HG03439 (cell line): ENCODE data around the gene PTPRN2.
"Not testable (repeated sequence)": the region's sequence is repeated elsewhere in the genome, so short reads cannot be mapped to it uniquely, and the experiment has no call there.

Experiments
- ATAC-seq: cut with Tn5 transposase; IDR thresholded peaks from one replicate; pipeline ENCODE4 v1.9.1; 2021; ENCODE audit warnings: mild to moderate bottlenecking, moderate library complexity; ENCODE audit not compliant: unreplicated experiment

Gene PTPRN2

GRCh38 chr7:157519246-157519645, 1068.4 kb downstream of the PTPRN2 start:
- ATAC-seq: no peak

GRCh38 chr7:157518514-157519175, 1069.0 kb downstream of the PTPRN2 start:
- ATAC-seq: no peak

- no peak for ATAC-seq
Observed at GRCh38 chr7:157517782-157518513, 1069.7 kb downstream of the PTPRN2 start.

DNA sequence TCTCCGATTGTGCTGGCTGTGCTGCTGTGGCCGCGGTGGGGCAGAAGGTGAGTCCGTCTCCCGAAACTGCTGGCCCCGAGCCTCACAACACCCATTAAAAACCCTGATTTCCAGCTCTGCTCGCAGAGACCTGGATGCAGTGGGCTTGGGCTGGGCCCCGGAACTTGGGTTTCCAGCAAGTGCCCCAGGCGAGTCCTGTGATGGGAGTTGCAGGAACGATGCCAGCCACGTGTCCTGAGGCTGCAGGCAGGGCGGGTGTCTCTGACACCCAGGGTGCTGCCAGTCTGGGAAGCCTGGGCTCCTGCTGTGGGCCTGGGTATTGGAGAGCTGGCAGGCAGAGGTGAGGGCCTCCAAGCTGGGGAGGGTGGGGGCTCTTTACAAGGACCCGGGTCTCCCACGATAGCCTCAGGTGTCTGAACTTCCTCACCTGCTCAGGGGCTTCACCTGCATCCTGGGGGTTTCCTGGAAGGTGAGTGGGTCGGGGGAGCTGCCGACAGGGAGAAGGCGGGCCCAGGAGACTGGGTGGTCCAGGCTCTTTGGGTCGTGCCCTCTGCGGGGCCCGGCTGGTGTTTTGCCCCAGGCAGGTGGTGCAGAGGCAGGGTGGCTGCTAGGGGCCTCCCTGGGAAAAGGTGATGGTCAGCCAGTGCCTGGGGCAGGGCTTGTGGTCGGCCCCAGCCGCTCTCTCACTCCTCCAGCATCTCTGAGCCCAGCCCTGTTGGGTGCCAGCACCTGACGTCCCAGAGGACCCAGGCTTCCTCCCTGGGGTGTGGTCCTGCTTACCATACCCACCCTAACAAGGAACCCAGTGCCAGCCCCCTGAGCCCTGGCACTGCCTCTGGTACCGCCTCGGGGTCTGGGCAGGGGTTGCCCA, 1070.5 kb downstream of the PTPRN2 start:
- no peak for ATAC-seq

GRCh38 chr7:157516311-157516710, 1071.3 kb downstream of the PTPRN2 start:
- ATAC-seq: no peak

DNA sequence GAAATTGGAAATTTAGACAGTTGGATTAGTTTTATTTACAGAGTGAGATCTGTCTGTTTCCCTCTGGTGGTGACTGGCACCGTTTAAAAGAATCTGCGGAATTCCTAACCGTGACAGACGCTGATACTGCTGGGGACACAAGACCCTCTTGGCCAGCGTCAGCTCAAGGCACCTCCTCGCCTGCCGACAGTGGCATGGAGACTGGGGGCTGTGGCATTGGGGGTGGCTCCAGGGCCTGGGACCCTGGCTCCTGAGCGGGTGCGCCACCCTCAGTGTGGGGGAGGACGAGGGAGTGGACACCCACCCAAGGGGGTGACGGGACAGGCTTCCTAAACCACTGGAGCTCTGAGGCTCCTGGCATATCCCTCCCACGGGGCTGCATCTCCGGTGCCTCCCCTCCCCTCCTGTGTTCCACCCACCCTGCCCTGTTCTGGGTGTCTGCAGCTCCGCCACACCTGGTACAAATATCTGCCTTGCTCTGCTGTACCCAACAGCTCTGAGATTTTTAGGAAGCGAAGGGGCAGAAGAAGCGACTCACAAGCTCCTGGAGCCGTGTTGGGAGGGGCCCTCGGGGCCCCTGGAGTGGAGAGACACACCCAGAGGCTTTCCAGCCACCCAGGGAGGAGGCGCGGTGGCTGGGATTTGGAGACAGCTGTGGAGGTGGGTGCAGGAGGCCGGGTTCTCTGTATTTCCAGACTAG, 1072.1 kb downstream of the PTPRN2 start:
- no peak for ATAC-seq

- no peak for ATAC-seq
Observed at GRCh38 chr7:157514746-157515145, 1072.9 kb downstream of the PTPRN2 start.

GRCh38 chr7:157514306-157514705, 1073.3 kb downstream of the PTPRN2 start:
- no peak for ATAC-seq

GRCh38 chr7:157513682-157514081, 1073.9 kb downstream of the PTPRN2 start:
- ATAC-seq: no peak

- ATAC-seq: no peak
Observed at GRCh38 chr7:157513162-157513621, 1074.4 kb downstream of the PTPRN2 start.

DNA sequence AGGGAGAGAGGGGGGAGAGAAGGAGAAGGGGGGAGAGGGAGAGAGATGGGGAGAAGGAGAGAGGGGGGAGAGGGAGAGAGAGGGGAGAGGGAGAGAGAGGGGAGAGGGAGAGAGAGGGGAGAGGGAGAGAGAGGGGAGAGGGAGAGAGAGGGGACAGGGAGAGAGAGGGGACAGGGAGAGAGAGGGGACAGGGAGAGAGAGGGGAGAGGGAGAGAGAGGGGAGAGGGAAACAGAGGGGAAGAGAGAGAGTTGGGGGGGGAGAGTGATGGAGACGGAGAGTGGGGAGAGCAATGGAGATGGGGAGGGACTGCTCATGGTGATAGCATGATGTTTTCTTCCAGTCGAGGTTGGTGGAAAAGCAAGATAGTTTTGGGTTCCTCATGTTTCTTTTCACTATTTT, 1078.4 kb downstream of the PTPRN2 start:
- no peak for ATAC-seq

- ATAC-seq: no peak
Observed at GRCh38 chr7:157508477-157508881, 1079.1 kb downstream of the PTPRN2 start.

DNA sequence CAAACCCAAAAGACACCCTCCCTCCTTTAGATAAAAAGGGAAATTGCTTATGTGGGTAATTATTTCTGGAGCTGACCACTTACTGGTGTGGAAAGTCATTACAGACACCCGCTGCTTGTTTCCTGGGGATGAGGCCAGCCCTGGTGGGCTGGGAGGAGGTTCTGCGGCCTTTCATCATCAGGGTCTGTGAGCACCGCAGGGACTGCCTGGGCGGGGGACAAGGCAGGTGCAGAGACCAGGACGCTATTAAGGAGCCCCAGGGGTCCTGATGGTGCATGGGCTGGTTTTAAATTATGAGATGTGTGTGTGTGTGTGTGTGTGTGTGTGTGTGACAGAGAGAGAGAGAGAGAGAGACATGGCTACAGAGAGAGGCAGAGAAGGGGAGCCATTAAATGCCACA, 1079.6 kb downstream of the PTPRN2 start:
- no peak for ATAC-seq

- no peak for ATAC-seq
Observed at GRCh38 chr7:157506268-157506667, 1081.4 kb downstream of the PTPRN2 start.

GRCh38 chr7:157505646-157506045, 1082.0 kb downstream of the PTPRN2 start:
- ATAC-seq: no peak

GRCh38 chr7:157503229-157503628, 1084.4 kb downstream of the PTPRN2 start:
- no peak for ATAC-seq

- ATAC-seq: no peak
Observed at GRCh38 chr7:157502701-157503111, 1084.9 kb downstream of the PTPRN2 start.

- no peak for ATAC-seq
Observed at GRCh38 chr7:157501581-157501980, 1086.0 kb downstream of the PTPRN2 start.

DNA sequence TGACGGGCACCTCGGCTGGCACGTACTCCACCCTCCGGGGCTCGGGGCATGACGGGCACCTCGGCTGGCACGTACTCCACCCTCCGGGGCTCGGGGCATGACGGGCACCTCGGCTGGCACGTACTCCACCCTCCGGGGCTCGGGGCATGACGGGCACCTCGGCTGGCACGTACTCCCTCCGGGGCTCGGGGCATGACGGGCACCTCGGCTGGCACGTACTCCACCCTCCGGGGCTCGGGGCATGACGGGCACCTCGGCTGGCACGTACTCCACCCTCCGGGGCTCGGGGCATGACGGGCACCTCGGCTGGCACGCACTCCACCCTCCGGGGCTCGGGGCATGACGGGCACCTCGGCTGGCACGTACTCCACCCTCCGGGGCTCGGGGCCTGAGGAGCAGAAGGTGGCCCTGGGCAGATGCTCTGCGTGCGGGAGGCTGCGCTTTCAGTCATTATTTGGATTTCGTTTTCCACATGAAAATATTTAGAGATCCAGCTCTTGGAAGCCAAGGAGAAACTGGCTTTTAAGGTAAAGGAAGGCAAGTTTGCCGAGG, 1086.6 kb downstream of the PTPRN2 start:
- ATAC-seq: not testable (repeated sequence)

DNA sequence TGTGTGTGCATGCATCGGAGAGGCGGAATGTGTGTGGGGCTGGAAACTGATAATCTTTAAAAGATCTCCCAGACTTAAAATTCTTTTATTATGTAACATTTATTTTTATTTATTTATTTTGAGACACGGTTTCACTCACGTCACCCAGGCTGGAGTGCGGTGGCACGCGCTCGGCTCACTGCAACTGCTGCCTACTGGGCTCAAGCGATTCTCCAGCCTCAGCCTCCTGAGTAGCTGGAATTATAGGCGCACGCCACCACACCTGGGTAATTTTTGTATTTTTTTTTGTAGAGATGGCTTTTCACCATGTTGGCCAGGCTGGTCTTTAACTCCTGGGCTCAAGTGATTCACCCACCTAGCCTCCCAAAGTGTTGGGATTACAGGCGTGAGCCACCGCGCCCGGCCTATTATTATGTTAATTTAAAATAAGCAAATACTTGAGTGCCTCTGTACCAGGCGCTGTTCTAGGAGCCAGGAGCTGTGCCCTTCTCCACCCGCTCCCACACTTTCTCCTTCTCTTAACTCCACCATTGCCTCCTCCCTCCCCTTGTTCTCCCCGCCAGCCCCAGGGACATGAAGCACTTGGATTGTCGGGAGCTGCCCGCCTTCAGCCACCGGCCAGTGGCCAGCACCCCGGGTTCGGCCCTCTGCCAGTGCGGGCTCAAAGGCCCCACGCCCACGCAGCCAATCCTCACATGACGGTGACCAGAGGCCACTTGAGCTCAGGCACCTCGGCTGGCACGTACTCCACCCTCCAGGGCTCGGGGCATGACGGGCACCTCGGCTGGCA, 1087.3 kb downstream of the PTPRN2 start:
- no peak for ATAC-seq
